NB4 (cell line): ENCODE results near the gene FBXL20.
A peak's percentile ranks its signal among the peaks of the same experiment; 100 is the strongest.

Source experiments
- DNase-seq: peaks from one replicate; pipeline ENCODE4 v3.0.0; 2010; ENCODE audit warnings: low read depth
- H3K4me3 ChIP-seq: one replicate; pipeline ENCODE4 v1.5.1; 2011; ENCODE audit warnings: mild to moderate bottlenecking, low read depth, low read length, moderate library complexity
- MYC ChIP-seq: IDR thresholded peaks from 2 replicates; pipeline ENCODE4 v1.6.1; 2011; ENCODE audit warnings: low read depth, low read length
- POLR2A ChIP-seq: IDR thresholded peaks from 2 replicates; pipeline ENCODE4 v1.6.1; 2011; ENCODE audit warnings: mild to moderate bottlenecking; ENCODE audit not compliant: insufficient read length; ENCODE audit errors: extremely low read depth
- TF ChIP-seq, protein P1 (sequence below): IDR thresholded peaks from 2 replicates; pipeline ENCODE4 v1.6.1; 2011; ENCODE audit warnings: low read depth, low read length
- TF ChIP-seq, protein P2 (sequence below): IDR thresholded peaks from one replicate; pipeline ENCODE4 v1.5.1; 2012; ENCODE audit warnings: low read depth, low read length

Gene FBXL20

GRCh38 chr17:39328815-39329214 is 72.6 kb downstream of the FBXL20 start:
- no peak overlapping the region for H3K4me3 ChIP-seq
- DNase-seq, result no peak
- TF ChIP-seq POLR2A (no peak), MYC (no peak)
- TF ChIP-seq, protein P1, sequence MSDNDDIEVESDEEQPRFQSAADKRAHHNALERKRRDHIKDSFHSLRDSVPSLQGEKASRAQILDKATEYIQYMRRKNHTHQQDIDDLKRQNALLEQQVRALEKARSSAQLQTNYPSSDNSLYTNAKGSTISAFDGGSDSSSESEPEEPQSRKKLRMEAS, result no peak
- TF ChIP-seq, protein P2, sequence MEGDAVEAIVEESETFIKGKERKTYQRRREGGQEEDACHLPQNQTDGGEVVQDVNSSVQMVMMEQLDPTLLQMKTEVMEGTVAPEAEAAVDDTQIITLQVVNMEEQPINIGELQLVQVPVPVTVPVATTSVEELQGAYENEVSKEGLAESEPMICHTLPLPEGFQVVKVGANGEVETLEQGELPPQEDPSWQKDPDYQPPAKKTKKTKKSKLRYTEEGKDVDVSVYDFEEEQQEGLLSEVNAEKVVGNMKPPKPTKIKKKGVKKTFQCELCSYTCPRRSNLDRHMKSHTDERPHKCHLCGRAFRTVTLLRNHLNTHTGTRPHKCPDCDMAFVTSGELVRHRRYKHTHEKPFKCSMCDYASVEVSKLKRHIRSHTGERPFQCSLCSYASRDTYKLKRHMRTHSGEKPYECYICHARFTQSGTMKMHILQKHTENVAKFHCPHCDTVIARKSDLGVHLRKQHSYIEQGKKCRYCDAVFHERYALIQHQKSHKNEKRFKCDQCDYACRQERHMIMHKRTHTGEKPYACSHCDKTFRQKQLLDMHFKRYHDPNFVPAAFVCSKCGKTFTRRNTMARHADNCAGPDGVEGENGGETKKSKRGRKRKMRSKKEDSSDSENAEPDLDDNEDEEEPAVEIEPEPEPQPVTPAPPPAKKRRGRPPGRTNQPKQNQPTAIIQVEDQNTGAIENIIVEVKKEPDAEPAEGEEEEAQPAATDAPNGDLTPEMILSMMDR, result no peak

- TF ChIP-seq MYC (no peak), POLR2A (no peak)
- TF ChIP-seq, protein P1, result no peak
- TF ChIP-seq, protein P2, result no peak
- no peak overlapping the region for H3K4me3 ChIP-seq
- no peak for DNase-seq
These were observed 74.3 kb downstream of the FBXL20 start for GRCh38 chr17:39327109-39327508.

- peak; percentile 84 for DNase-seq
- no peak overlapping the region for H3K4me3 ChIP-seq
- TF ChIP-seq MYC, result peak; percentile 53; the same call in 1 of the 2 replicates
- TF ChIP-seq, protein P1, result peak; percentile 71
- TF ChIP-seq, protein P2, result no peak
These were observed 75.7 kb downstream of the FBXL20 start for GRCh38 chr17:39325528-39326240.

GRCh38 chr17:39318636-39319035 is 82.8 kb downstream of the FBXL20 start:
- no peak overlapping the region for H3K4me3 ChIP-seq
- TF ChIP-seq MYC, result no peak
- TF ChIP-seq, protein P2, result no peak
- TF ChIP-seq, protein P1, result no peak
- no peak for TF ChIP-seq POLR2A
- no peak for DNase-seq

- no peak overlapping the region for H3K4me3 ChIP-seq
- no peak for DNase-seq
- no peak for TF ChIP-seq POLR2A
- TF ChIP-seq, protein P1, result no peak
- TF ChIP-seq, protein P2, result no peak
These were observed 94.8 kb downstream of the FBXL20 start for GRCh38 chr17:39306509-39307212.
